Myocyte (in vitro differentiated cells): ENCODE data around the gene KRTAP5-9. TPM values are rescaled to one million over a fixed set of nuclear protein-coding genes. Genes with fewer than 3 reads are reported as not detected.
"Not testable (repeated sequence)": the region's sequence is repeated elsewhere in the genome, so short reads cannot be mapped to it uniquely, and the experiment has no call there.

Experiments
- DNase-seq: peaks from one replicate; pipeline ENCODE4 v3.0.0-alpha.2; 2012; ENCODE audit warnings: low read depth
- total RNA-seq: library from RNA; depleted of rRNA; stranded (reverse); fragments of >200 nt; gene quantifications from 2 replicates; pipeline ENCODE4 v1.2.3, GENCODE V29; 2014

The KRTAP5-9 gene
- total RNA-seq, 1 donor from 2014 or later, result 0.29 TPM

DNA sequence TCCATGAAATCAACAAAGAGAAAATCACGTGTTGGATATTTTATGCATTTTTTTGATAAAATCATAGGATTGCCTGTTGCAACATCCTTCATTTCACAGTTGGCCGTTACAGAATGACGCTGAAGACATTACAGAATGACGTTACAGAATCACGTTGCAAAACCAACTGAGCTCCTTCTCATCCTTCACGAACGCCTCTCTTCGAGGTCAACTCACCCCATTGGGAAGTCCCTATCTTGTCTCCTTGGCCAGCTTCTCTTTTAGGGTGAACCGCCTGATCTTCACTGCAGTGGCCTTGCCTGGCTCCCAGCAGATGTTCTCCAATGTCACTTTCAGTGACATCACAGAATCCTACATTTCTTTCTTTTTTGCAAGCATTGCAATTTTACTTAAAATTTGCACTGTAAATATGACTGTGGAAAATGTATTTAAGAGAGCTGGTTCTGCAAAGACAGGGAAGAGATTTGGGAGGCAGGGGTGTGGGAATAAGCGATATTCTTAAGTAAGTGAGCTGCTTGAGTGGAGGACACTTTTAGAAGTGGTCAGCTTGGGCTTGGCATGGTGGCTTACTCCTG lies 16.1 kb upstream of the KRTAP5-9 start:
- DNase-seq, result no peak

GRCh38 chr11:71534711-71535608 lies 13.3 kb upstream of the KRTAP5-9 start:
- not testable (repeated sequence) for DNase-seq

- DNase-seq, result no peak
Observed at GRCh38 chr11:71535825-71536224, 12.4 kb upstream of the KRTAP5-9 start.

- no peak for DNase-seq
Observed at GRCh38 chr11:71537537-71537936, 10.7 kb upstream of the KRTAP5-9 start.

DNA sequence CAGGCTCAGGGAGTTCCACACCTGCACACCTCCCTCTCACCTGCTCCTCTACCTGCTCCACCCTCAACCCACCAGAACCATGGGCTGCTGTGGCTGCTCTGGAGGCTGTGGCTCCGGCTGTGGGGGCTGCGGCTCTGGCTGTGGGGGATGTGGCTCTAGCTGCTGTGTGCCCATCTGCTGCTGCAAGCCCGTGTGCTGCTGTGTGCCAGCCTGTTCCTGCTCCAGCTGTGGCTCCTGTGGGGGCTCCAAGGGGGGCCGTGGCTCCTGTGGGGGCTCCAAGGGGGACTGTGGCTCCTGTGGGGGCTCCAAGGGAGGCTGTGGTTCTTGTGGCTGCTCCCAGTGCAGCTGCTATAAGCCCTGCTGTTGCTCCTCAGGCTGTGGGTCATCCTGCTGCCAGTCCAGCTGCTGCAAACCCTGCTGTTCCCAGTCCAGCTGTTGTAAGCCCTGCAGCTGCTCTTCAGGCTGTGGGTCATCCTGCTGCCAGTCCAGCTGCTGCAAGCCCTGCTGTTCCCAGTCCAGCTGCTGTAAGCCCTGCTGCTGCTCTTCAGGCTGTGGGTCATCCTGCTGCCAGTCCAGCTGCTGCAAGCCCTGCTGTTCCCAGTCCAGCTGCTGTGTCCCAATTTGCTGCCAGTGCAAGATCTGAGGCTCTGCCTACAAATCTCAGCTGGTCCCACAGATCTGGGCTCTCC lies 10.1 kb upstream of the KRTAP5-9 start, which contains the start of gene KRTAP5-8:
Gene KRTAP5-8 (plus strand): TSS at position 49 of the 689 bp plus-strand sequence. CDS start 31 bp downstream, at position 80.
- peak; percentile 9 for DNase-seq

GRCh38 chr11:71538666-71538990 lies 9.6 kb upstream of the KRTAP5-9 start:
- no peak for DNase-seq

GRCh38 chr11:71539017-71539416 lies 9.2 kb upstream of the KRTAP5-9 start:
- DNase-seq, result no peak

DNA sequence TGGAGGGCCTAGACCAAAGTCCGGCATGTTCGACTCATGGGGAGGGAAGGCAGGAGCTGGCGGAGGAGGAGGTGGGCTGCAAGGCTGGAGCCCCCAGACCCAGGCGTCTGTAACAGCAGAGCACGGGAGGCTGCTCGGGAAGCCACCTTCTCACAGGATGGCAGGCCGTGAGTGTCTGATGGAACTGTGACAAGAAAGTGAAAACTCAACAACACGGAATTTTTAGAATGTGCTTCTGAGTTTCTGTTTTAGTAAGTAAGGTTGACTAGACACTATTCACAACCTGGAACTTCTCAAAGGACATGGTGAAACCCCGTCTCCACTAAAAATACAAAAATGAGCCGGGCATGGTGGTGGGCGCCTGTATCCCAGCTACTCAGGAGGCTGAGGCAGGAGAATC lies 8.2 kb upstream of the KRTAP5-9 start:
- not testable (repeated sequence) for DNase-seq

GRCh38 chr11:71540521-71541304 lies 7.5 kb upstream of the KRTAP5-9 start:
- not testable (repeated sequence) for DNase-seq

DNA sequence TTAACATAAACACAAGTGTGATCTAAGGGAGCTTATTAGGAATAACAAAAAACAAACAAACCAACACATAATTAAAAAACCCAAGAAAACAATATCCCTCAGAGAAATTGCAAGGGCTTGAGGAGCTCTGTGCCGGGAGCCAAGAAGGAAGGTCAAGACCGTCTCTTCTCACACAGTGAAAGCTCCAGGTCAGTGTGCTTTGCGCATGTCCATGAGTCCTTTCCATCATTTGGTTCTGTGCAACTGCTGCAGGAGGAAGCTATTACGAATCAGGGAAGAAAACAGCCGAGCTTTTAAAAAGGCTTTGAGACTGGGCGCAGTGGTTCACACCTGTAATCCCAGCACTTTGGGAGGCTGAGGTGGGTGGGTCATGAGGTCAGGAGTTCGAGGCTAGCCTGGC lies 5.8 kb upstream of the KRTAP5-9 start:
- DNase-seq, result no peak

GRCh38 chr11:71542879-71543777 lies 5.1 kb upstream of the KRTAP5-9 start:
- no peak for DNase-seq

DNA sequence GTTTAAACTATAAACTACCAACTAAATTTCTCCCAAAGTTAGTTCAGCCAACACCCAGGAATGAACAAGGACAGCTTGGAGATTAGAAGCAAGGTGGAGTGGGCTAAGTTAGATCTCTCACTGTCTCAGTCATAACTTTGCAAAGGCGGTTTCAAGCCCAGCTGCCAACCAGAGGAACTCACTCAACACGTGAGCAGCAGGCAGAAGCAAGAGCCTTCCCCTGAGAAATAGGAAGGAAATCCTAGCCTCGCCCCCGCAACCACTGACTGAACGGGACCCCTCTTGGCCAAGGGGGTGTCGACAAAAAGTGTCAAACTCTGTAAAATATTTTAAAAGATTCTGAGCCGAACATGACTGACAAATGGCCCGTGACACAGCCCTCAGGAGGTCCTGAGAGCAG lies 4.4 kb upstream of the KRTAP5-9 start:
- DNase-seq, result no peak

GRCh38 chr11:71544525-71545214 lies 3.5 kb upstream of the KRTAP5-9 start:
- no peak for DNase-seq

DNA sequence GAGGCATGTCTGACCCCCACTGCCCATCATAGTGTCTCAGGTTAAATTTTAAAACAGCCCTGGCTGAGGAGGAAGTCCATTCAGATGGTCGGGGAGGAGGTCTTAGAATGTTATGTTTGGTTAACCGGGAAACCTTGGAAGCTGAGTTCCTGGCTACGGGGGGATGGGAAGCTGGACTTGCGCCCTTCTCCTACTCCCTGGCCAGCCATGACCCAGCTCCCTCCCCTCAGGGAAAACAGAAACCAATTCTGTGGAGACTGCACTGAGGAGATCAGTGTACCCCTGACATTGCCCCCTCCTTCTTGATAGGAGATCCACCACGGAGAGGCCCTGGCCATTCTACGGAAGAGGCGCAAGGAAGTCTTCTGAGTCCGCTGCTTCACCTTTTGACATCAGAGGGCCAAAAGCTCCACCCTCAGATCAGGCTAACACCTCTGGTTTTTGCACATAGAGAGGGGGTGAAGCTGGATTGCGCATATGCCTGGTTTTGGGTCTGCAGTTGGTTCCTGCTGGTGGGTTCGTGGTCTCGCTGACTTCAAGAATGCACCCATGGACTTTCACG lies 2.7 kb upstream of the KRTAP5-9 start:
- no peak for DNase-seq

DNA sequence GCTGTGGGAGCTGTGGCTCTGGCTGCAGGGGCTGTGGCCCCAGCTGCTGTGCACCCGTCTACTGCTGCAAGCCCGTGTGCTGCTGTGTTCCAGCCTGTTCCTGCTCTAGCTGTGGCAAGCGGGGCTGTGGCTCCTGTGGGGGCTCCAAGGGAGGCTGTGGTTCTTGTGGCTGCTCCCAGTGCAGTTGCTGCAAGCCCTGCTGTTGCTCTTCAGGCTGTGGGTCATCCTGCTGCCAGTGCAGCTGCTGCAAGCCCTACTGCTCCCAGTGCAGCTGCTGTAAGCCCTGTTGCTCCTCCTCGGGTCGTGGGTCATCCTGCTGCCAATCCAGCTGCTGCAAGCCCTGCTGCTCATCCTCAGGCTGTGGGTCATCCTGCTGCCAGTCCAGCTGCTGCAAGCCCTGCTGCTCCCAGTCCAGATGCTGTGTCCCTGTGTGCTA lies 514 bp downstream of the KRTAP5-9 start:
- DNase-seq, result peak; percentile 20

GRCh38 chr11:71551711-71552110 lies 3.5 kb downstream of the KRTAP5-9 start:
- no peak for DNase-seq

DNA sequence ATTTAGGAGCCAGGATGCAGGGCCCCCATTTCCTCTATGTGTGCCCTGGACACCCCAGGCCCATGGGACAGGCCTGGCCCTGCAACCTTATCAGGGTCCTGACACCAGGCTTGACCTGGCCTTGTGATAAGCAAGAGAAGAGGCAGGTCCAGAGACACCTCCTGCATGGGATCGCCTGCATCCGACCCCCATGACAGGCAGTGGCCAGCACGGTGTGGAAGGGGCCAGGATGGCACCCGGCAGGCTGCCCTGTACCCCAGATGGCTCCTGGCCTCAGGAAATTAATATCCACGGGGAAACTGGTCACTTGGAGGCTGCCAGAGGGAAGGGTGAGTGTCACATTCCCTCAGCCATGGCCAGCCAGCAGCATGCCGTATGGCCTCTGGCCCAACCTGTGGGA lies 6.8 kb downstream of the KRTAP5-9 start:
- no peak for DNase-seq

DNA sequence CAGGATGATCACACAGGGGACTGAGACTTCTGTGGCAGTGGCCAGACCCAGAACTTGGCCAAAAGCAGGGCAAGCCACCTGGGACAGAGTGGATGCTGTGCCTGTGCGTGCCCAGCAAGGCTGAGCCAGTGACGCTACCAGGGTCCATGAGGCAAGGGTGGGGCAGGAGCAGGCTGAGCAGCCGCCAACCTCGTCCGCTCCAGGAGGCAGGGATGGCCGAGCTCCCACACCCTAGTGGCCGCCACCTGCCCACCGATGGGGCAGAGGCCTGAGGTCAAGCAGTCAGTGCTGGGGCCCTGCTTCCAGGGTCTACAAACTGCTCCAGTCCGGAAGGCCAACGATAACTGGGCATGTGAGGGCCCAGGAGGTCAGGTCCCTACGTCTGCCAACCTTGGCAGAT lies 7.3 kb downstream of the KRTAP5-9 start:
- no peak for DNase-seq

GRCh38 chr11:71556018-71556417 lies 7.8 kb downstream of the KRTAP5-9 start:
- DNase-seq, result no peak
